NCI-H2227 (cell line): Measurements from ENCODE around the gene PEX5L.
"Not testable (repeated sequence)": the region's sequence is repeated elsewhere in the genome, so short reads cannot be mapped to it uniquely, and the experiment has no call there.

Experiments used
- DNase-seq: peaks from one replicate; lab custom pipeline; 2025; ENCODE audit not compliant: unreplicated experiment; lab: John Stamatoyannopoulos, UW

Gene PEX5L

GRCh38 chr3:180017846-180018245 lies 18.9 kb downstream of the PEX5L start:
- no peak for DNase-seq

- no peak for DNase-seq
Measured at GRCh38 chr3:180011927-180012326, 24.8 kb downstream of the PEX5L start.

- not testable (repeated sequence) for DNase-seq
Measured at GRCh38 chr3:180008318-180008717, 28.4 kb downstream of the PEX5L start.

GRCh38 chr3:180004542-180004941 lies 32.2 kb downstream of the PEX5L start:
- no peak for DNase-seq

GRCh38 chr3:180002006-180002405 lies 34.7 kb downstream of the PEX5L start:
- no peak for DNase-seq

- DNase-seq = no peak
Measured at GRCh38 chr3:180000500-180000899, 36.2 kb downstream of the PEX5L start.

- DNase-seq = no peak
Measured at GRCh38 chr3:179995406-179995805, 41.3 kb downstream of the PEX5L start.

- no peak for DNase-seq
Measured at GRCh38 chr3:179991883-179992282, 44.9 kb downstream of the PEX5L start.

GRCh38 chr3:179991104-179991503 lies 45.6 kb downstream of the PEX5L start:
- DNase-seq = peak; percentile 22

- DNase-seq = no peak
Measured at GRCh38 chr3:179981646-179982045, 55.1 kb downstream of the PEX5L start.

- DNase-seq = peak; percentile 18
Measured at GRCh38 chr3:179977356-179977755, 59.4 kb downstream of the PEX5L start.

GRCh38 chr3:179973931-179974361 lies 62.8 kb downstream of the PEX5L start:
- DNase-seq = peak; percentile 33

GRCh38 chr3:179972881-179973423 lies 63.8 kb downstream of the PEX5L start:
- no peak for DNase-seq

- peak; percentile 28 for DNase-seq
Measured at GRCh38 chr3:179971280-179971679, 65.5 kb downstream of the PEX5L start.

- DNase-seq = no peak
Measured at GRCh38 chr3:179970746-179971145, 66.0 kb downstream of the PEX5L start.

- DNase-seq = no peak
Measured at GRCh38 chr3:179969525-179969924, 67.2 kb downstream of the PEX5L start.

- DNase-seq = no peak
Measured at GRCh38 chr3:179967622-179968021, 69.1 kb downstream of the PEX5L start.

- DNase-seq = no peak
Measured at GRCh38 chr3:179964890-179965289, 71.8 kb downstream of the PEX5L start.

GRCh38 chr3:179962629-179963387 lies 73.9 kb downstream of the PEX5L start:
- DNase-seq = no peak

GRCh38 chr3:179961703-179962078 lies 75.0 kb downstream of the PEX5L start:
- DNase-seq = no peak

- no peak for DNase-seq
Measured at GRCh38 chr3:179961071-179961702, 75.5 kb downstream of the PEX5L start.

GRCh38 chr3:179958759-179959158 lies 78.0 kb downstream of the PEX5L start:
- peak; percentile 9 for DNase-seq
